Activated naive CD4-positive, alpha-beta T cell (primary cell): ENCODE results near the gene TMEM135.

Source experiments
- DNase-seq, 4 experiments: peaks; one replicate each; lab custom pipeline; 2025; lab: John Stamatoyannopoulos, UW

The TMEM135 gene

GRCh38 chr11:87301785-87302540 lies 264.2 kb downstream of the TMEM135 start:
- DNase-seq = no peak

DNA sequence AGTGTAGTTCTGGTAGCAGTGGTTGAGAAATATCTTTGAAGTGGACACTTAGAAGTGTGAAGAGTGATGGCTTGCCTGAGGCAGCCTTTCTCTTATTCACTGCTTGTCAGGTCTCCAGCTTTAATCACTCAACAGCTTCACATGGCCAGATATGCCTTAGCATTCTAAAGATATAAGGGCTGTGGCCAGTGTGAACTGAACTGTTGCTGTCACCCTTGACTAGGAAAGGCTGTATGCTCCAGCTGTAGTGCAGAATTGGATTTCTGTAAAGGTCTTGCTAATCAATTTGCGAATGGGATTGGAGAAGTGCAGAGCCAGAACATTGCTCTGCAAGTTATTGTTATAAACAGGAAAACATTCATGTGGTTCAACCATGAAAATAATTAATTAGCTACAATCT lies 266.7 kb downstream of the TMEM135 start:
- no peak for DNase-seq

GRCh38 chr11:87306262-87306851 lies 268.6 kb downstream of the TMEM135 start:
- no peak for DNase-seq

GRCh38 chr11:87307101-87307500 lies 269.4 kb downstream of the TMEM135 start:
- DNase-seq = no peak

GRCh38 chr11:87315229-87315628 lies 277.5 kb downstream of the TMEM135 start:
- DNase-seq = no peak

DNA sequence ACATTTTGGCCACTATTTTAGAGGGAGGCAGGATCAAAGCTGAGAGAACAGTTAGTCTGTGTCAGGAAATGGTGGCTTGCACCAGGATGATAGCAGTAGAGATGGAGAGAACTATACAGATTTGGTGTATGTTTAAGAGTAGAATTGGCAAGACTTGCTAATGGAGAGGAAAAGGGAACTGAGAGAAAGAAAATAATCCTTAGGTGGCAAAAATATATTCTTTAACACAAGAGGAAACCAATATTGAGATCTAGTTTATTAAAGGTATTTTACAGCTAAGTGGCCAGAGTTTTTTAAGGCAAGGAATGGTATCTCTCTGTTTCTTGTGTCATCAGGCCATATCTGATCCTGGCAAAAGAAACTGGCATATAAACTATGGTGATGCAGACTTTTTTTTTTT lies 278.8 kb downstream of the TMEM135 start:
- no peak for DNase-seq

DNA sequence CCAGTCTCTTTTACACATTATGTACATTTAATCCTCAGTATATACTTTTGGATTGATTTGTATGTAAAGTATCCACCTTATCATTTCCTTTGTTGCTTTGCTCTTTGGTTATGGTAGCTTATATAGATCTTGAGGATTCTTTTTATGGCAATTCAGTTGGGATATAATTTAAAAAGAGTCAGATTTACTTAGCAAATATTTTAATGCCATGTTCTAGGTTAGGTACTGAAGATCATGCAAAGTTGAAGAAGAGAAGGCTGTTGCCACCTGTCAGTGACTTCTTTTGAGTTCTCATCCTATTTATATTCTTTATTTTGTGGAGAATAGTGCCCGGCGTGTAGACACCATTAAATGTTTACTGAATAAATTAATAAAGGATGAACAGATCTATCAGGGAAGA lies 279.7 kb downstream of the TMEM135 start:
- no peak for DNase-seq

GRCh38 chr11:87320123-87320522 lies 282.4 kb downstream of the TMEM135 start:
- DNase-seq = no peak

- DNase-seq = no peak
These were observed 284.8 kb downstream of the TMEM135 start for GRCh38 chr11:87322568-87322967.

GRCh38 chr11:87323899-87324298 lies 286.2 kb downstream of the TMEM135 start:
- no peak for DNase-seq

DNA sequence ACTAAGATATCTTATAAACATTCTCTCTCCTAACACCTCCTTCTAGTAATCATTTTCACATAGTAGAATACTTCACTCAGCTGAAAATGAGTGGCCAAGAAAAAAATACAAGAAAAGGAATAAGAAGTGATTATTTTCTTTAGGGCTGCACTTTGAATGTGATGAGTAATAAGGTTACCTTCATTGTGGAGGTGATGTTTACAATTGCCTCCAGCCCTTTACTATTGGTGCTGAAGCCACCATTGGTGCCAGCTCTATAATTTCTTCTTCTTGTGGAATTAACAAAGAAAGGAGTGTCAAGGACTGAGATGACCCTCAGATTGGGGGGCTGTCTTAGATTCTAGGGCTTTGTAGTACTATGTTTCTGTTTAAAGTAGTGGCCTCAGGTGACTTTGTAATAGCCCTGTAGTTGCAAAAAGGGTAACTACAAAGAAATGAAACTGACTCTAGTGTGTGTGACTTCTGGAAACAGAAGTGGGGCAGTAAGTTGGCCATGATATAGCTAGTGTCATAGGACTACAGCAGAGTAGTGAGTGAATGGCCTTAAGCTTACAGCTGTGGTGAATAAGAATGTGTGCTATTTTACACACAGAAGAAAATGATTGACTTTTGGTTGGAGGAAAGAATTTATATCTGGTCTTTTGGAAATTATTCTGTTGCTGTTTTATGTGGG lies 287.2 kb downstream of the TMEM135 start:
- DNase-seq = no peak

GRCh38 chr11:87325490-87325872 lies 287.7 kb downstream of the TMEM135 start:
- DNase-seq = no peak

DNA sequence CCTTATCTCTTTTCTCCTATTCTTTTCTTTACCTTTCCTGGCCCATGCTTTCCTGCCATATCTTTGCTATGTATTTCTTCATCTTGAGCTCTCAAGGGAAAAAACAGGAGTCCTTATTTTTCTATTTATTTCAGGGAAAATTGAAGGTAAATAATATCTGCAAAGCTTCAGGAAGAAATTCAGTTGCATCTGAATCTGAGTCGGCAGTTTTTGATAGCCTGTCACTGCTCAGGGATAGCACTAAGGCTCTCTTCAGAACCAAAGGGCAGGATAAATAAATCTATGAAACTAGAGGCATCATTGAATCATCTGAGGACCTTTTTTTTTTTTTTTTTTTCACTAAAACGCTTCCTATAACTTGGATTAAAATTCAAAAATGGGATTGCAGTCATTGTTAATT lies 288.9 kb downstream of the TMEM135 start:
- no peak for DNase-seq

GRCh38 chr11:87329172-87329571 lies 291.4 kb downstream of the TMEM135 start:
- no peak for DNase-seq

- DNase-seq = no peak
These were observed 292.5 kb downstream of the TMEM135 start for GRCh38 chr11:87330187-87330601.

GRCh38 chr11:87331273-87331672 lies 293.5 kb downstream of the TMEM135 start:
- DNase-seq = no peak

GRCh38 chr11:87338046-87338639 lies 300.4 kb downstream of the TMEM135 start:
- no peak for DNase-seq

DNA sequence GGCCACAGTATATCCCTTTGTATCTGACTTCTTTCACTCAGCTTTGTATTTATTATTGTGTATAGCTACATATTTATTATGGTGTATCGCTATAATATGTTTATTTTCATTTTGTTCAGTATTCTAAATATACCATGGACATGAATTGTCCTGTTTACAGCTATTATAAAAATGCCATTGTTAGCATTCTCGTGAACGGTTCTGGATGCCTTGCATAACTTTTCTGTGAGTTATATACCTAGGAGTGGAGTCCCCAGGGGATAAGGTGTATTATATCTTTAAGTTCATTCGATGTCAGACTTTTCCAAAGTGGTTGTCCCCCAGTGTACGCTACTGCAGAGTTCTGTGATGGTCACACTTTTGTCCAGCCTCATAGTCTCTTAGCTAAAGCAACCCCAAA lies 301.7 kb downstream of the TMEM135 start:
- DNase-seq = no peak

DNA sequence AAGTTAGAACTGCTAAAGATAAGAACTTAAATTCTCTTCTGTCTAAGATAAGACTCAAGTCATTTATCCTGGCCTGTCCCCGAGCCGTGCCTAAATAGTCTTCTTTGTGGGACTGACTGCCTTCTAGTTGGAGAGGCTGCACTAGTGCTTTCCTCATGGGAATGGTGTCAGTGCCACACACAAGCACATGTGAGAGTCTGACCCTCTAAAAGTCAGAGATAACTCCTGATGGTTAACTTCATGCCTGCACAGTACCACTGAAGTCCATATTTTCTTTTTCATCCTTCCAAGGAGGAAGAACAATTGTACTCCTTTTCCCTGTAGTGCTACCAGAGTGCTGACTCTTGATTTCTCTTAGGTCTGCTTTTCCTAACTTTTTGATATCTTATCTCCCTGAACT lies 309.7 kb downstream of the TMEM135 start:
- no peak for DNase-seq

DNA sequence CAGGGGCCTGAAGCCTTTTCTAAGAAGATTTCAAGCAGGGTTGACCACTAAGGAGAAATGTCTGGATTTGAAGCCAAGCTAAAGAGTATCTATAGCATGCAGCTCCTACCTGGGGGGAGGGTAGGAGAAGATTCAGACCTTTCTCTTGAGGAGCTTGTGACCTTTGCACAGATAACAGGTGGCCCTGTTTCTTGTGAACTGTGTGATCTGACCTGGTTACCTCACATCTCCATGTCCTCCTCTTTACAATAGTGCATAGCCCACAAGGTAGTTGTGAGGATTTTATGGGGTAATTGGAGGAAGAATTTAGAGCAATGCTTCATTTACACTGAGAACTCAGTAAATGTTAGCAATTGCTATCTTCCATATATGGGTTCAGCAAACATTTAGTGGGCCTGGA lies 310.1 kb downstream of the TMEM135 start:
- DNase-seq = no peak

- DNase-seq = no peak
These were observed 313.9 kb downstream of the TMEM135 start for GRCh38 chr11:87351676-87352075.

- peak; percentile 77 to 86 (median 80) for DNase-seq
These were observed 315.3 kb downstream of the TMEM135 start for GRCh38 chr11:87352759-87353707.
